ENCODE measurements around the gene MYO1E.

DNA sequence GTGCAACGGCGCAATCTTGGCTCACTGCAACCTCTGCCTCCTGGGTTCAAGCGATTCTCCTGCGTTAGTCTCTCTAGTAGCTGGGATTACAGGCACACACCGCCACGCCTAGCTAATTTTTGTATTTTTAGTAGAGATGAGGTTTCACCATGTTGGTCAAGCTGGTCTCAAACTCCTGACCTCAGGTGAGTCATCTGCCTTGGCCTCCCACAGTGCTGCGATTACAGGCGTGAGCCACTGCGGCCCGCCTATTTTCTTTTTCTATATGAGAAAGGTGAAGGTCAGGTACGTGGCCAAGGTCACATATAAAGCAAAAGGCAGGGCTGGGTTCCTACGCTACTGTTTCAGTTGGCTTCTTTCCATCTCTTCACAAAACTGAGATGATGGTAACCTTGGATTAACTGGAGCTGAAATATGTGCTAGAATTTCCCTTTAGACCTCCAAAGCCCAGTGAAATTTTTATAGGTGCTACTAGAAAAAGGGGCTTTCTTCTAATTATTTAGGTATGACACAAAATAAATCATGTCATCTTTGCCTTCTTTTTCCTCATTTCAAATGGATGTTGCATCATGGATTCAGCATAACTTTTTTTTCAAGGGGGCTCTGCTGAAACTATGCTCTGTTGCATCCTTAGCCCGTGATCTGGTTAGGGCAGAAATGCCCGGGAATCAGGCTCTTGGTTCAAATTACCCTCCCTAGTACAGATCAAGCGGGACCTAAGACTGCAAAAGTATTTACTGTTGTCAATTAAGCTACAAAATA lies 68.5 kb downstream of the MYO1E start:
- TF ChIP-seq, protein P1, sequence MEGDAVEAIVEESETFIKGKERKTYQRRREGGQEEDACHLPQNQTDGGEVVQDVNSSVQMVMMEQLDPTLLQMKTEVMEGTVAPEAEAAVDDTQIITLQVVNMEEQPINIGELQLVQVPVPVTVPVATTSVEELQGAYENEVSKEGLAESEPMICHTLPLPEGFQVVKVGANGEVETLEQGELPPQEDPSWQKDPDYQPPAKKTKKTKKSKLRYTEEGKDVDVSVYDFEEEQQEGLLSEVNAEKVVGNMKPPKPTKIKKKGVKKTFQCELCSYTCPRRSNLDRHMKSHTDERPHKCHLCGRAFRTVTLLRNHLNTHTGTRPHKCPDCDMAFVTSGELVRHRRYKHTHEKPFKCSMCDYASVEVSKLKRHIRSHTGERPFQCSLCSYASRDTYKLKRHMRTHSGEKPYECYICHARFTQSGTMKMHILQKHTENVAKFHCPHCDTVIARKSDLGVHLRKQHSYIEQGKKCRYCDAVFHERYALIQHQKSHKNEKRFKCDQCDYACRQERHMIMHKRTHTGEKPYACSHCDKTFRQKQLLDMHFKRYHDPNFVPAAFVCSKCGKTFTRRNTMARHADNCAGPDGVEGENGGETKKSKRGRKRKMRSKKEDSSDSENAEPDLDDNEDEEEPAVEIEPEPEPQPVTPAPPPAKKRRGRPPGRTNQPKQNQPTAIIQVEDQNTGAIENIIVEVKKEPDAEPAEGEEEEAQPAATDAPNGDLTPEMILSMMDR (IDR thresholded peaks at IDR 0.05), result no peak
- TF ChIP-seq EP300 (IDR thresholded peaks at IDR 0.05), result no peak
- TF ChIP-seq POLR2A (IDR thresholded peaks at IDR 0.05), result no peak
